Hematopoietic multipotent progenitor cell treated with erythropoietin and hydrocortisone succinate and interleukin-3 and kit ligand, for 15 days (in vitro differentiated cells): ENCODE measurements around the gene BRD4.

Source experiments
- DNase-seq: peaks from one replicate; pipeline ENCODE4 v3.0.0-alpha.2; 2015; ENCODE audit warnings: low spot score

The BRD4 gene

GRCh38 chr19:15248648-15249527 is 83.5 kb downstream of the BRD4 start:
- DNase-seq, result no peak

- DNase-seq, result no peak
Observed at GRCh38 chr19:15248106-15248505, 84.2 kb downstream of the BRD4 start.

DNA sequence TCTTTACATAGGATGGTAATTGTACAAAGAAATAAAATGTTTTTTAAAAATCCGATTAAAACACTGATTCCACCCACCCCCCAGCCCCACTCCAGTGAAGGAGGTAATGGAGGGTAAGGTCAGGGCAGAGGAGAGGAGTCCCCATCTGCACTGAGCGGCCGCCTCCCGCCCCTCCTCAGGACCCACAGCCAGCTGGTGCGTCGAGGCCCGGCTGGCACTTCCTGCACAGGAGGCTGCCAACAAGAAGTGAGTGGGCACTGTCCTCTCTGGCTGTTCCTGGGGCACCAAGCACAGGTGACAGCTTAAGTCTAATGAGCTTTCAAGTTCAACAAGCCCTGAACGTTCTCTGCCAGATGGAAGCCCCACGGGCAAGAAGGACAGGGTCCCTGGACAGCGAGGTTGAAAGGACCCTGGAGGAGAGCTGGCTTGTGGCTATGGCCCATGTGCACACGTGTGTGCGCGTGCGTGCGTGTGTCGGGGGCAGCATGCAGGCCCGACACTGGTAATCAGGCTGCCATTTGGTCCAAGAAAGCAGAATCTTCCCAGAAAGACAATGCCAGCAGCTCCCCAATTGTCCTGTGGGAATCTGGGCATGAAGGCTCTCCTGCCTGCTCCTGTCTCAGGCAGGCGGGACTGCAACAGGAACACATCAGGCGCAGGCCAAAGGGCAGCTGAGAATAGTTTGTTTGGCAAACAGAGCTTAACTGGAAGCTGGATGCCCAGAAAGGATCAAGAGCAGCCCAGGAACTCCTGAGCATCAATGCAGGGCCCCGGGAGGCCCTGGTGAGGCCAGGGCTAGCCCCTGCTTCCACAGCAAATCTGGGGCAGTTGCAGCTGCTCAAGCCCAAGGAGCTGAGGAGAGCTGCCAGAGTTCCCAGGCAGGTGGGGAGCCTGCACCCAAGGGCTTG is 85.0 kb downstream of the BRD4 start:
- DNase-seq, result no peak

GRCh38 chr19:15246198-15246481 is 86.2 kb downstream of the BRD4 start:
- no peak for DNase-seq

- no peak for DNase-seq
Observed at GRCh38 chr19:15245370-15246197, 86.8 kb downstream of the BRD4 start.

DNA sequence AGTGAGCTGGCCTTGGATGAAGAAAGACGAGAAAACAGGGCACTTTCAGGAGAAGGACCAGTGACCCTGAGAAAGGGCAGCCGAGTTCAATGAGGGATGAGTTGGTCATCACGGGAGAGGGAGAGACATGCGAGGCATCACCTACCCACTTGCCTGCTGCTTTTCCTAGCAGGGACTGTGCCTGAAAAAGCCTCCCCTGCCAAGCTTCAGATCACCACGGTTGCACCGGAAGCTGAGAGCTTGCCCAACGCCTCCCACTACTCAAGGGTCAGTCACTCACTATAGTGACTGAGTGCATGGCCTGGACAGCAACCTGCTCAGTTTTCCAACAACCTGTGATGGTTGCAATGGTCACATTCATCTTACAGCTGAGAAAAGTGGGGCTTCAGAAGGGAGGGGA is 87.5 kb downstream of the BRD4 start:
- DNase-seq, result no peak

DNA sequence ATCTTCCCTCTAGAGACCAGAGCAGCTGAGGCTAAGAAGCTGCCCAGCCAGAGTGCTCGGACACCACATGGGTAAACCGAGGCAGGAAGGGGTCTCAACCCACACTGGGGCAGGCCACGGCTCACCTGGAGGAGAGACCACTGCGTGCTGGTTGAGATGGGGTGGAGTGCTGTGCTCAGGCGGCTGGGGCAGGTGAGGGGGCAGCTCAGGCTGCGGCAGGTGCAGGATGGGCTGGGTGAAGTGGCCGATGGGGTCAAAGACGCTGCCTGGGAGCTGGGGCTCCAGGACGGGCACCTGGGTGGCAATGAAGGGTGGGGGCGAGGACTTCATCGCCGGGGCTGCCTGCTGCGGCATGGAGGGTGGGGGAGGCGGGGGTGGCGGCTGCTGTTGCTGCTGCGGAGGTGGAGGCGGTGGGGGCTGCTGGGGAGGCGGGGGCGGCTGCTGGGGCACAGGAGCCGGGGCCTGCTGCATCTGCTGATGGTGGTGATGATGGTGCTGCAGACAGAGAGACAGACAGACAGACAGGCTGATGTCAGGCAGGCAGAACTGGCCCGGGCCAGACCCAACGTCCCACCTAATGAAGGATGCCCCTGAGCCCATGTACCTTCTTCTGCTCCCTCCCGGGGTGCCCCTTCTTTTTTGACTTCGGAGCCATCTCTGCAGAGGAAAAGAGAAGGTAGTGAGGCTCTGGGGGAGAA is 88.1 kb downstream of the BRD4 start:
- DNase-seq, result no peak

DNA sequence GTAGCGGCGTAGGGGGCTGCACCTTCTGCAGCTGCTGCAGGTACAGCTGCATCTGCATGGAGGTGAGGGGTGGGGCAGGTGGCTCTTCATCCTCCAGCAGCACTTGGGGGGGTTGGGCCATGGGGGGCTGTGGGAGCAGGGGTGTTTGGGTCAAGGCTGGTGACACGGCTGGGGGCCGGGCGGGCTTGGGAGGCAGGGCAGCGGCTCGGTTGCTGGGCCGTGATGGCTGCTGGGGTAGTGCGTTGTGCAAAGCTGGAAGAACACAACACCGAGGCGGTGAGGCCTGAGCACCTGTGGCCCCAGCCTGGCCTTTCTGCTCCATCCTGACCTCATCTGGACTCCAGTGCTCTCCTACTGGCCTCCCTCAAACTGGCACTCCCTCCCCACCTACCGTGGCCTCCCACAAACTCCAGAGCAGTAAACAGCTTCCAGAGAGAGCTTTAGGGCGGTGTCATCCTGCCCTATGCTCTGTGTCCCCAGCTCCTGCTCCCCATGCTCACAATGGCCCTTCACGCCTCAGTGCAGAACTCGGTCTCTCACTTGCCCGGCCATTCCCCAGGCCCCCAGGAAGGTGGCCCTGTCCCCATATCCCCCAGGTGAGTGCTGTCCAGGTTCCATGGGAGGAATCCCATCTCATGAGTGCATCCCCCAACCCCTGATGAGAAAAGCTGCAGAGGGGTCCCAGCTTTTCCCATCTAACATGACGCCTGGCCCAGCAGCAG is 88.9 kb downstream of the BRD4 start:
- no peak for DNase-seq

DNA sequence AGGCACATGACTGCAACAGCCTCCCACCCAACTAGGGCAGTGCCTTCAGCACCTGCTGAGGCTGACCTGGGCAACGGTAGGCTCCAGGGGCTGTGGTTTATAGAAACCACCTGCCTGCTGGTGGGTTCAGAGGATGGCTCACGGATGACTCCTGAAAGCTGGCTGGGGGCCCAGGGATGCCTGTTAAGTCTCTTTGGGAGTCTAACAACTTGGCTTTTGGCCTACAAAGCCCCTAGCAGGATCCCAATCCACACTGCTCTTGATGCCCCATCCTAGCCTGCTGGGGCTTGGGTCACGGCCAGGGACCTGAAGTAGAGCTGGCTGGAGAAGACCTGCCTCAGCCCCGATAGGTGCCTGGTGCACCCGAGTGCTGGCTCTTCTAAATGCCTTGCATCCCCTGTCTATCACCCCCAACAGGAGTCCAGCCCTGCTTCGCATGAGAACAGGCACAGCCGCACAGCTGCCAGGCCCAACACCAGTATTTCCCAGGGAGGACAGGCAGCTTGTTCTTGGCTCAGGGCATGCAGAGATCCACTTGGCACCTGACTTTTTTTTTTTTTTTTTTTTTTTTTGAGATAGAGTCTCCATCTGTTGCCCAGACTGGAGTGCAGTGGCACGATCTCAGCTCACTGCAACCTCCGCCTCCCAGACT is 91.0 kb downstream of the BRD4 start:
- no peak for DNase-seq

- DNase-seq, result no peak
Observed at GRCh38 chr19:15240515-15240914, 91.8 kb downstream of the BRD4 start.

GRCh38 chr19:15239337-15239949 is 92.9 kb downstream of the BRD4 start:
- DNase-seq, result no peak

DNA sequence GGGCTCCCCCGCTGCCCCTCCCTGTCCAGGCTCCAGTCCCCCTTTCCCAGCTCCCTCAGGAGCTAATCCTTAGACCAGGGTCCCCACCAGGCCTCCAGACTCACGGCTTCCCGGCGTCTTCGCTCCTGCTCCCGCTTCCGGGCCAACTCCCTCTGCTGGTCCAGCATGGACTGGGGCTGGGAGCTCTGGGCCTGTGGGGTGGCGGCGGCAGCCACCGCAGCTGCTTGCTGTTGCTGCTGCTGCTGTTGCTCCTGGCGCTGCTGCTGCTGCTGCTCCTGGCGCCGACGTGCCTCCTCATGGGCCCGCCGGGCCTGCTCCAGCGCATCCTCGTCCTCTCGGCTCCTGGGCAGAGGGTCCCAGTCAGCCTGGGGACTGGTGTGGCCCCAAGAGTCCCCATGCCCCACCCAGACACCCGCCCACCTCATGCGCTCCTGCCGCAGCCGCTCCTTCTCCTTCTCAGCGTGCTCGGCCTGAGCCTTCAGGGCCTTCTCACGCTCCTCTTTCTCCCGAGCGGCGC is 93.6 kb downstream of the BRD4 start:
- no peak for DNase-seq

GRCh38 chr19:15237759-15238638 is 94.3 kb downstream of the BRD4 start:
- no peak for DNase-seq

DNA sequence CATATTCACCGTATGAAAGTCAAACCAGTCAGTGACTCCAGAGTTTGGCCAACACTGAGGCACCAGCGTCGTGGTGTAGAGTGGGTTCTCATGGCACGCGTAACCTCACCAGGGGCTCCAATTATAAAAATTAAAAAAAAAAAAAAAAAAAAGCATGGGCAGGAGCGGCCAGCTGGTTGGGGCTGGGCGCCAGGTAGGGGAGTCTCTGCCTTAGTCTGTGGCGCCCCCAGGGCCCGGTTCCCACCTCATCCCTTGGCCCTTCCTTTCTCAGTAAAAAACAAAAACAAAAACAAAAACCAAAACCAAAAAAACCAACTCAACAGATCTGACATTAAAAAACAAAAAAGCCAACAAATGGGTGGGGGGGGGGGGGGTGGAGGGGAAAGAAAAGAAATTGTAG is 95.5 kb downstream of the BRD4 start:
- DNase-seq, result no peak

DNA sequence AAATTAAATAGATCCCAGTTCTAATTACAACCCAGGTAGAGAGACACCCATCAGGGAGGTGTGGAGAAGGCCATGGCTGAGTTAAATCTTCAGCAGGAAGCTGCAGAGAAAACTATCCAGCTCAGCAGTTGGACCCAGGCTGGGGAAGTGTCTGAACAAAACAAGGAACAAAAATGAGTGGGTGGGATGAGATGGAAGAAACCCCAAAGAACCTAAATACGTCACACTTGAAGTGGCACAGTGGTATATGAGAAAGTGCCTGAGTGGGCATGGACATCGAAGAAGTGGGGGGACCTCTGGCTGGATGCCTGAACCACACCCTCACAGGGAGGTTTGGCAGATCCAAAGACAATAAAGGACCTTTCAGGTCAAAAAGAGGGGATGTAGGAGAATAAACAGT is 96.6 kb downstream of the BRD4 start:
- DNase-seq, result no peak

GRCh38 chr19:15234431-15235130 is 97.8 kb downstream of the BRD4 start:
- DNase-seq, result no peak

- DNase-seq, result no peak
Observed at GRCh38 chr19:15231271-15231670, 101.1 kb downstream of the BRD4 start.

- DNase-seq, result no peak
Observed at GRCh38 chr19:15227261-15227660, 105.1 kb downstream of the BRD4 start.
